ENCODE results near the gene TMEM59. TPM values are rescaled to one million over a fixed set of nuclear protein-coding genes. Genes with fewer than 3 reads are reported as not detected.
A peak's percentile ranks its signal among the peaks of the same experiment; 100 is the strongest.

The TMEM59 gene
- total and polyA plus RNA-seq, 12 donors, result 98.2 to 474 (median 342) TPM

- intact Hi-C loops (cut with DNase I), result loop anchor here in 8 of 10 donors (2.0 to 10.0 kb wide), 8 partner anchors 132 to 742 kb away; partner anchors contain the start of genes TTC22 (in 3 of the 8), CYB5RL (in 1 of the 8), MRPL37 (in 1 of the 8) and SSBP3 (in 1 of the 8)
- H3K27me3 ChIP-seq, result no peaks in the 10 kb centered on the region
Observed at GRCh38 chr1:54070171-54070837, 17.3 kb upstream of the TMEM59 start.

GRCh38 chr1:54069791-54070170 lies 16.8 kb upstream of the TMEM59 start:
- intact Hi-C loops (cut with DNase I), result loop anchor here in 8 of 10 donors (2.0 to 10.0 kb wide), 10 partner anchors 133 to 743 kb away; partner anchors contain the start of genes TTC22 (in 3 of the 8), TTC4 (in 2 of the 8), CYB5RL (in 1 of the 8) and MRPL37 (in 1 of the 8)
- DNase-seq (no peak), ATAC-seq (peak in 4 of 8 donors; percentile 5 to 34 (median 24))

More at GRCh38 chr1:54070171-54070837, 17.3 kb upstream of the TMEM59 start:
- ATAC-seq (peak; percentile 53 to 73 (median 64)), DNase-seq (no peak)
- Histone ChIP-seq H3K36me3 (peaks cover 0 to 30% (median 0%) of the 10 kb centered on the region in 9 donors), H3K27ac (no peak overlapping the region), H3K4me3 (no peak overlapping the region), H3K4me1 (no peaks in the 10 kb centered on the region), H3K9me3 (no peaks in the 10 kb centered on the region)
- peak; percentile 40 to 92 (median 76) for TF ChIP-seq CTCF (IDR thresholded peaks at IDR 0.05)
- WGBS, 2 donors, result 49 to 59% methylated on average over 2 of the region's 2 CpGs

GRCh38 chr1:54064299-54064698 lies 11.3 kb upstream of the TMEM59 start:
- no peaks in the 10 kb centered on the region for H3K9me3 ChIP-seq
- TF ChIP-seq CTCF (IDR thresholded peaks at IDR 0.05), result no peak
- ATAC-seq, result no peak
- 84 to 93% methylated on average over 5 of the region's 5 CpGs for WGBS, 2 donors
- DNase-seq, result no peak
- no peak overlapping the region for H3K27ac ChIP-seq
- no peak overlapping the region for H3K4me3 ChIP-seq
- peaks cover 0 to 5% (median 0%) of the 10 kb centered on the region in 9 donors for H3K36me3 ChIP-seq
- intact Hi-C loops (cut with DNase I), result loop anchor here in 1 of 10 donors (10.0 kb wide), 1 partner anchor 651 kb away; the partner anchor contains the start of gene TTC4
- no peaks in the 10 kb centered on the region for H3K27me3 ChIP-seq
- no peaks in the 10 kb centered on the region for H3K4me1 ChIP-seq

More at GRCh38 chr1:54069791-54070170, 16.8 kb upstream of the TMEM59 start:
- H3K36me3 ChIP-seq, result peaks cover 0 to 30% (median 0%) of the 10 kb centered on the region in 9 donors
- 43 to 47% methylated on average over 1 of the region's 1 CpG for WGBS, 2 donors
- no peaks in the 10 kb centered on the region for H3K4me1 ChIP-seq
- no peak overlapping the region for H3K4me3 ChIP-seq
- no peaks in the 10 kb centered on the region for H3K9me3 ChIP-seq
- H3K27ac ChIP-seq, result no peak overlapping the region
- no peaks in the 10 kb centered on the region for H3K27me3 ChIP-seq
- TF ChIP-seq CTCF (IDR thresholded peaks at IDR 0.05), result no peak

- intact Hi-C loops (cut with DNase I), result loop anchor here in 5 of 10 donors (1.0 to 10.0 kb wide), 8 partner anchors 107 to 660 kb away; partner anchors contain the start of genes IFT25 (in 2 of the 5), LRRC42 (in 2 of the 5), SSBP3 (in 1 of the 5) and TTC4 (in 1 of the 5)
- no peak for TF ChIP-seq CTCF (IDR thresholded peaks at IDR 0.05)
- Histone ChIP-seq H3K9me3 (no peaks in the 10 kb centered on the region), H3K36me3 (peaks cover 0 to 15% (median 0%) of the 10 kb centered on the region in 9 donors), H3K4me3 (peak overlapping the region in 9 of 10 donors; percentile 78 to 93 (median 85)), H3K27me3 (no peaks in the 10 kb centered on the region), H3K27ac (peak overlapping the region in 3 of 10 donors; percentile 94 to 98 (median 95)), H3K4me1 (peaks cover 9 to 43% (median 36%) of the 10 kb centered on the region in 9 donors)
- ATAC-seq (no peak), DNase-seq (no peak)
- WGBS, 2 donors, result 54 to 55% methylated on average over 5 of the region's 5 CpGs
Observed at GRCh38 chr1:54054438-54054749, 1.4 kb upstream of the TMEM59 start.

Data from heart right ventricle (tissue), 16 donors.